T follicular helper cell (primary cell): ENCODE results near the gene RAB27B.

Experiments used
- DNase-seq: peaks from one replicate; pipeline ENCODE4 v3.0.0-alpha.2; 2020; ENCODE audit warnings: low read depth

Gene RAB27B

GRCh38 chr18:54910161-54910919, 82.1 kb downstream of the RAB27B start:
- DNase-seq, result no peak

- DNase-seq, result no peak
These were observed 83.3 kb downstream of the RAB27B start for GRCh38 chr18:54911551-54911950.

GRCh38 chr18:54914816-54915215, 86.5 kb downstream of the RAB27B start:
- DNase-seq, result no peak

- DNase-seq, result no peak
These were observed 88.2 kb downstream of the RAB27B start for GRCh38 chr18:54916507-54916906.

- DNase-seq, result no peak
These were observed 89.8 kb downstream of the RAB27B start for GRCh38 chr18:54918060-54918459.

GRCh38 chr18:54919412-54919811, 91.1 kb downstream of the RAB27B start:
- DNase-seq, result no peak

- DNase-seq, result no peak
These were observed 95.2 kb downstream of the RAB27B start for GRCh38 chr18:54923339-54923956.

GRCh38 chr18:54924948-54925347, 96.7 kb downstream of the RAB27B start:
- DNase-seq, result no peak

- DNase-seq, result no peak
These were observed 98.5 kb downstream of the RAB27B start for GRCh38 chr18:54926593-54927325.

GRCh38 chr18:54928236-54928635, 100.0 kb downstream of the RAB27B start:
- DNase-seq, result no peak

- no peak for DNase-seq
These were observed 102.9 kb downstream of the RAB27B start for GRCh38 chr18:54931152-54931551.

- DNase-seq, result no peak
These were observed 104.2 kb downstream of the RAB27B start for GRCh38 chr18:54932472-54932871.

- DNase-seq, result no peak
These were observed 110.2 kb downstream of the RAB27B start for GRCh38 chr18:54938506-54938905.

GRCh38 chr18:54939361-54939917, 111.2 kb downstream of the RAB27B start:
- no peak for DNase-seq

GRCh38 chr18:54942144-54942543, 113.9 kb downstream of the RAB27B start:
- no peak for DNase-seq

GRCh38 chr18:54942569-54942968, 114.3 kb downstream of the RAB27B start:
- no peak for DNase-seq
